UCSD-AML1 (cell line): ENCODE measurements around the gene CCSAP.
"Not testable (repeated sequence)": the region's sequence is repeated elsewhere in the genome, so short reads cannot be mapped to it uniquely, and the experiment has no call there.

Source experiments
- DNase-seq: peaks from one replicate; lab custom pipeline; 2025; ENCODE audit not compliant: unreplicated experiment; lab: John Stamatoyannopoulos, UW

CCSAP gene

DNA sequence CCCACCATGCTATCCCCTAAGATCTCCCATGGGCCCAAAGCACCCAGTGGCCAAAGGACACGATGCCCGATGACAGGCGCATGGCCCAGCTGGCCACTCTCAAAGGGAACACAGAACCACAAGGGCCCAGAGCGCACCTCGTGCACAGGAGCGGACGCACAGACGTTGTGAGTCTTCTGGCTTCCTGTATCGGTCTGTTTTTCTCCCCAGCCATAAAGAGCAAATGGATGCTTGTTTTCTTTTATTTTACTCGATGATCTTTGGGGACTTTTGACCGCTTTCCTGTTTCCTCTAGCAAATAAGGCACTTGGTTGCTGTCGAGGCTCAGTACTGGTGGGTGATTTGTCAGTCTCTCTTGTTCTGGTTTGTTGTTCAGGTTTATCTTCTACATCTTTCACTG, 16.2 kb downstream of the CCSAP start:
- no peak for DNase-seq

- DNase-seq, result no peak
Observed at GRCh38 chr1:229325853-229326487, 16.9 kb downstream of the CCSAP start.

- DNase-seq, result no peak
Observed at GRCh38 chr1:229325401-229325800, 17.4 kb downstream of the CCSAP start.

- no peak for DNase-seq
Observed at GRCh38 chr1:229323885-229324553, 18.8 kb downstream of the CCSAP start.

DNA sequence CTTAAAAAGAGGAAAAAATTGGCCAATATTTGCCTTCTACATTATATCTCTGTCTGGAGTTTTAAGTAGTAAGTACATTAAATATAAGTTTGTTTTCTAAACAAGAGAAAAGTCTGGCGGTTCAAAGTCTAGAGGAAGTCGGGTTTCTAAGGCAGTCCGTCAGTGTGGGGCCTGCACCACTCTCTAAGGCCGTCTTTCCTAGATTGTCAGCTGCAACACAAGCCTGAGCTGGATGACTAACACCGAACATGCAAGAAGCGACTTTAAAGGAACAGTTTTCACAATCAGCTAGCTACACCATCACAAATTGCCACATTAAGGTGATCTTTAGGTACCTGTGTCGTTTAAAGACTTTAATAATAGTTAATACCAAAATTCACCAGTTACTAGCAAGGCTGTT, 19.6 kb downstream of the CCSAP start:
- no peak for DNase-seq

DNA sequence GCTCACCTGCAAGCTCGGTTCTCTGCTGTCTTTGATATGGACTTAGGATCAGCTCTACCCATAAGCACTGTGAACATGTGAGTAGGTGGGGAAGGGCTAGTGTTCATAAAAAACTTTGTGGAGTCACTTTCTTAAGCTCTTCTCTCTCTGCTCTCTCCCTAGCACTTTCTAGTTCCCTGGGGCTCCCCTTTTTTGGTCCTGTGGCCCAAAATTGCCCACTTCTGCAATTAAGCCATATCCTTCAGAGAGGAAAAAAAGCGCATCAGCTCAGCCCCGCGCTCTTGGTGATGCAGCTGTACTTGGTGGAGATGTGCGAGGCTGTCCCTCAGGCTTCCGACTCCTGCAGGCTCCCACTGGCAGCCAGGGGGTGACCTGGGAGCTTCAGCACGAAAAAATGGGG, 23.4 kb downstream of the CCSAP start:
- DNase-seq, result no peak

- no peak for DNase-seq
Observed at GRCh38 chr1:229318056-229318455, 24.8 kb downstream of the CCSAP start.

- DNase-seq, result no peak
Observed at GRCh38 chr1:229316166-229316565, 26.7 kb downstream of the CCSAP start.

DNA sequence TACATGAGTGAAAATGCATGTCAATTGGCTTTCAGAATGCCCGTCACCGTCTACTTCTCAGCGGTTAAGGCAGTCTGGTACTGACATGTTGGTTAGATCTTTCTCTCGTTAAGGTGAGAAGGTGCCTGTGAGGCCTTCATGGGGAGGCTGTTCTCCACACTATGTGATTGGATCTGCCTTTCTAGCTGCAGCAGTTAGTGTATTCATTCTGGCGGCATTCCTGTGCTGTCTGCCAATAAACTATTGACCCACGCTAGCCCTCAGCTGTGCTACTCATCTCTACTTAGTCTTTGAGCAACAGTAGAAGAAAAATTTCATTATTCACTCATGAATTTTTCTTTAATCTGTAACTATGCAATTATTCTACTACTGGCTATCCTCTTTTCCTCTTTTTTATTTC, 32.0 kb downstream of the CCSAP start:
- no peak for DNase-seq

GRCh38 chr1:229309684-229310083, 33.2 kb downstream of the CCSAP start:
- DNase-seq, result no peak

DNA sequence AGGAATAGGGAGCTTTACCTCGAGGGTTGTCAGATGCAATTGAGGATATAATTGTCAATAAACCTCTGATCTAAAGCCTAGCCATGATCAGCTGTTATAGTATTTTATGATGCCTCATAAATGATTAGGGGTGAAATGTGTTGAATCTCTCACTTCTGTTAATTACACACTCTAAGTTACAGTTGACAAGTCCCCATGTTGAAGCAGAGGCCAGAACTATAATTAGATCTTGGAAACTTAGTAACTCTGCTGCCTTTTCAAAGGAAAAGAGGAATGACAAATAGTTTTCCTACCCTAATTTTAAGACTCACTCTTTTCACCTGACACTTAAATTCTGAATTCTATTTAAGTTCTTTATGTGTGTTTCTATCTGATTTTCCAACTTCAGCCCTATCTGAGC, 33.8 kb downstream of the CCSAP start:
- DNase-seq, result no peak

DNA sequence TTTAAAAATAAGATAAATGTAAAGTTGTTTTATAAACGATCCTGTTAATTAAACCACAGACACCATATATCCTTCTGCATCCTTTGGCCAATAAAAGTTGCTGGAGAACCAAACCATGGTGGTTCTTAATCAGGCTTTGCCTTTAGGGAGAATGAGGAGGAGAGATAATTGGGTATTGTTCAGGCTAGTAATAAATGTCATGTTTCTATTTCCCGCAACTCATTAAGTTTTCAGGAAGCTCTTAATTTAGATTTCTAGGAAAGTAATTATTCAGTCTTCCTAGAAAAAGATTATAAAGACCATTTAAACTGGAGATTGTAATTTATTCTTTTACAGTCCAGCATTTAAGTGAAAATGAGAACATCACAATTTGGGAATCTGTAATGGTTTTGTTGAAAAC, 37.5 kb downstream of the CCSAP start:
- no peak for DNase-seq

DNA sequence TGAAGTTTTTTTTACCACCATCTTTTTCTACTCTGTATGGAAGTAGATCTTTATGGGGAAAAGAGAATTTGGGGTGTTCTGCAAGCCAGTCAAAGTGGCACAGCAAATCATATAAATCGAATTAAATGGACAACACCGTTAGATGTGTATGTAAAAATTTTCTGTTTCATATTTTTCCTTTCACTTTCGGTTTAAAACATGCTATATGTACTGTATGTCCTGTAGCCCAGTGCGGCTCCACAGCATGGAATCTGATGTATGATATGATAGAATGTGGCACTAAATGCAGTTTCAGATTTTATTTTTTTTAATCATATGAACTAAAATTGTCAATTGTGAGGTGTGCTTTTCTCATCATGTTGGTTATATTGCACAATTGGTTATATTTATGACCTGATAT, 39.0 kb downstream of the CCSAP start:
- no peak for DNase-seq

GRCh38 chr1:229302740-229303139, 40.1 kb downstream of the CCSAP start:
- DNase-seq, result no peak

GRCh38 chr1:229300099-229300757, 42.6 kb downstream of the CCSAP start:
- no peak for DNase-seq

DNA sequence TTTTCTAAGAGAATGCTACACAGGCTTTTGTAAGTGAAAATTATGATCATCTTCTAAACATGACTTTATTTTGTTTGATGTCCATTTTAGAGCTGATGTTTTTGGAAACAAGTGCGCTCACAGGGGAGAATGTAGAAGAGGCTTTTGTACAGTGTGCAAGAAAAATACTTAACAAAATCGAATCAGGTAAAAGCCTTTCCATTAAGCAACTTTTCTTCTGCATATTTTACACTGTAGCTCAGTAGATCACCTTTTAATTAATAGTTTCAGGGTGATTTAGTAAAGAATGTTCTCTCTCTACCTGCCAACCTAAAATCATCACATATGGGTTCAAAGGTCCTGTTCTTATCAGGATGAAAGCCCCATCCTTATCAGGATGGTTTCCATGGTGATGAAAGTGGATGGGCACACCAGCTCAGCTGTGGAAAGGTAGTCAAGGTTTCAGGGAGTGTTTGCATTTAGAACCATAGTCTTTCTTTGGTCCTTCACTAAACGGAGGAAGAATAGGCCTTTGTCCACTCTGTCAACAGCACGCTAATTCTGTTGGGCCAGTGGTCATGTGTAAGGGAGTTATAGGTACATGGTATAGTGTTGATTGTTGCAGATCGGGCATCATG, 43.9 kb downstream of the CCSAP start:
- no peak for DNase-seq

DNA sequence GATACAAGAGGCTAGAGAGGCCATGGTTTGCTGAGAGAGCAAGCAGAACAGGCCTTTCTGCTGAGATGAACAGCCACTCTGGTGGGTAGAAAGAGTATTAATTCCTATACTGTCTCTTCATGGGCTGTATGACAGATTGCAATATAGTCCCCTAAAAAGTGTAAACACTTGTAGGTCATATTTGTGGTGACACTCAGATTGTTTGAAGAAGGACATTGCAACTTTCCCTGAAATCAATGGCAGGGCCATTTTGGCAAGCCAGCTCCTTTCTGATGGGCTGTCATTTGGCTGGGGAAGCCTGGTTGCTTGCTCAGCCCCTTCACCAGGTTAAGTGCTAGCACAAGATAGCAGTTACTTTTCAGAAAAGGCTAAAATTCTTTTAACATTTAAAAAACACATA, 44.4 kb downstream of the CCSAP start:
- DNase-seq, result no peak

- no peak for DNase-seq
Observed at GRCh38 chr1:229297746-229298145, 45.1 kb downstream of the CCSAP start.

DNA sequence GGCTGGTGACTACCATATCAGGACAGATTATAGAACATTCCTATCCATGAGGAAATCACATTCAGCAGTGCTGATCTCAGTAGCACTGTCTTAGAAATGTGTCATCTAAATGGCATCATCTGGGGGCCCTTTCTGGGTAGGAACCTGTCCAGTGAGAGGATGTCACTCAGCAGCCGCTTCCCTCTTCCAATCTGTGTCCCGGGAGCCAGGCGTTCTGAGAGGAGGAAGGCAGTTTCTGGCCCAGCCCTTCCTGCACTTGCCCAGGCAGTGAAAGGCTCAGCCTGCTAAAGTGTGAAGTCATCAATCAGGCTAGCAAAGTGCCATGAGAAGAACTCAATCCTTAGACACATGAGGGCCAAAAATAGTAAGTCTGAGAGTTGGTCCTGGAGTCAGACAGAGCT, 46.3 kb downstream of the CCSAP start:
- no peak for DNase-seq

GRCh38 chr1:229295745-229296144, 47.1 kb downstream of the CCSAP start:
- no peak for DNase-seq

DNA sequence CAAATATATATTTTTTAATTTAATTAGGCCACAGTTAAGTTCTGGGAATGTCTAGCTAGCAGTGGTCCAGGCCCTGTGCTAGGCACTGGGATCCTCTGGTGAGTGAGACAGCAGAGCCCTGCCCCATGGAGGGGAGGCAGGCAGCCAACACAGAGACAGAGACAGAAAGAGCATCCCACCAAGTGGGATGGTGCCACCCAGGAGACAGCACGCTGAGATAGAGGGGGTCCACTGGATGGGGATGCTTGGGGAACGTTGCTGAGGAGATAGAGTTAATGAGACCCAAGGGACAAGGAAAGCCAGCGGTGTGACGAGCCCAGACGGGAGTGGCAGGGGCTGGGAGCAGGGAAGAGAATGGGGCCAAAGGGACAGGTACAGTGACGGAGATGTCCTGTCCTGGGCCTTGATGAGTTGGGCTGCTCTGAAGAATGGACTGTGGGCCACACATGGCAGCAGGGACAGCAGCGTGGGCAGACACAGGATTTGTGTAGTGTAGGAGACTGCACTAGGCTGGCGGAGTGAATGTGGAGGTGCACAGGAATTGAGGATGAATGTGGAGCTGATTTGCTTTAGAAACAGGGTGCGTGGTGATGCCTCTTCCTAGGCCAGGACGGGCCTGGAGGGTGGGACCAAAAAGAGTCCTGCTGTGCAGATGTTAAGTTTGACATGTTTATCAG, 49.2 kb downstream of the CCSAP start:
- DNase-seq, result no peak

- not testable (repeated sequence) for DNase-seq
Observed at GRCh38 chr1:229291686-229292085, 51.2 kb downstream of the CCSAP start.
